ENCODE results near the gene OR51V1.
"Not testable (repeated sequence)": the region's sequence is repeated elsewhere in the genome, so short reads cannot be mapped to it uniquely, and the experiment has no call there.

OR51V1 gene

GRCh38 chr11:5200582-5200981 is at the start of gene OR51V1:
TSS of gene OR51V1 (minus strand) at chr11:5200682. CDS start at chr11:5200682, 0 bp downstream.
- no peak for DNase-seq (ENCODE audit: low read depth)
- H3K4me3 ChIP-seq (ENCODE audit: low read depth, low read length): no peak within 1 kb of the TSS
- TF ChIP-seq CTCF (IDR thresholded peaks at IDR 0.05; ENCODE audit: insufficient read depth, low read depth, low read length, missing control alignments): no peak

GRCh38 chr11:5249807-5250396 is 49.4 kb upstream of the OR51V1 start, which contains the start of gene HBG1:
TSS of gene HBG1 (minus strand) at chr11:5249857. CDS start at chr11:5249804, 53 bp downstream.
- not testable (repeated sequence) for H3K4me3 ChIP-seq (ENCODE audit: low read depth, low read length); DNase-seq (ENCODE audit: low read depth)

GRCh38 chr11:5248498-5248897 is 48.0 kb upstream of the OR51V1 start:
- DNase-seq (ENCODE audit: low read depth); H3K4me3 ChIP-seq (ENCODE audit: low read depth, low read length): not testable (repeated sequence)

- TF ChIP-seq CTCF (IDR thresholded peaks at IDR 0.05; ENCODE audit: insufficient read depth, low read depth, low read length, missing control alignments): no peak
- DNase-seq (ENCODE audit: low read depth): no peak
- no peak overlapping the region for H3K4me3 ChIP-seq (ENCODE audit: low read depth, low read length)
These were observed 47.1 kb upstream of the OR51V1 start for GRCh38 chr11:5247472-5248192.

- no peak for DNase-seq (ENCODE audit: low read depth)
- no peak for TF ChIP-seq CTCF (IDR thresholded peaks at IDR 0.05; ENCODE audit: insufficient read depth, low read depth, low read length, missing control alignments)
- no peak overlapping the region for H3K4me3 ChIP-seq (ENCODE audit: low read depth, low read length)
These were observed 46.4 kb upstream of the OR51V1 start for GRCh38 chr11:5246772-5247471.

- no peak for DNase-seq (ENCODE audit: low read depth)
- TF ChIP-seq CTCF (IDR thresholded peaks at IDR 0.05; ENCODE audit: insufficient read depth, low read depth, low read length, missing control alignments): no peak
- no peak overlapping the region for H3K4me3 ChIP-seq (ENCODE audit: low read depth, low read length)
These were observed 44.7 kb upstream of the OR51V1 start for GRCh38 chr11:5245155-5245554.

- no peak for TF ChIP-seq CTCF (IDR thresholded peaks at IDR 0.05; ENCODE audit: insufficient read depth, low read depth, low read length, missing control alignments)
- no peak for DNase-seq (ENCODE audit: low read depth)
- no peak overlapping the region for H3K4me3 ChIP-seq (ENCODE audit: low read depth, low read length)
These were observed 43.3 kb upstream of the OR51V1 start for GRCh38 chr11:5243816-5244180.
